SH-SY5Y (cell line): ENCODE data around the gene SPDYE6.

Experiments used
- GATA2 ChIP-seq: IDR thresholded peaks from 2 replicates; pipeline ENCODE4 v1.6.1; 2011; ENCODE audit warnings: mild to moderate bottlenecking, low read depth, low read length
- GATA3 ChIP-seq: IDR thresholded peaks from 2 replicates; pipeline ENCODE4 v1.6.1; 2011; ENCODE audit warnings: low read depth, mild to moderate bottlenecking, low read length, moderate library complexity

GRCh38 chr7:102310414-102310815, 45.8 kb downstream of the SPDYE6 start:
- TF ChIP-seq GATA2 (no peak), GATA3 (no peak)
